ENCODE data around the gene MAGI2. TPM values are rescaled to one million over a fixed set of nuclear protein-coding genes. Genes with fewer than 3 reads are reported as not detected.
"Not testable (repeated sequence)": the region's sequence is repeated elsewhere in the genome, so short reads cannot be mapped to it uniquely, and the experiment has no call there.

MAGI2 gene
- total RNA-seq, 5 donors from 2014 or later (not counting 1 experiment from before 2014, with no cell fraction given) = 0.10 to 0.77 (median 0.22) TPM

- no peak overlapping the region for H3K4me3 ChIP-seq (ENCODE audit: control insufficient read depth in 1 of 2, extremely low read depth in 1 of 2, low read length in 1 of 2)
- peaks cover 0 to 7% (median 3%) of the 10 kb centered on the region in 3 donors for H3K9me3 Mint-ChIP-seq
- no peaks in the 10 kb centered on the region for H3K9me3 ChIP-seq
- no peaks in the 10 kb centered on the region for H3K27me3 Mint-ChIP-seq
- H3K4me1 ChIP-seq (ENCODE audit: control insufficient read depth in 1 of 2, extremely low read depth in 1 of 2, insufficient read depth in 2 of 2, low read length in 2 of 2) = no peaks in the 10 kb centered on the region
- no peak overlapping the region for H3K27ac Mint-ChIP-seq
- DNase-seq (no peak), ATAC-seq (replicated peaks in 1 of 4) (no peak)
- H3K36me3 Mint-ChIP-seq = no peaks in the 10 kb centered on the region
- H3K4me1 Mint-ChIP-seq = no peaks in the 10 kb centered on the region
- ChIA-PET CTCF (no interaction called here), POLR2A (no interaction called here)
- H3K27ac ChIP-seq (ENCODE audit: low read length) = no peak overlapping the region
- no peaks in the 10 kb centered on the region for H3K36me3 ChIP-seq (ENCODE audit: control insufficient read depth in 2 of 2, extremely low read depth in 1 of 2, insufficient read depth in 1 of 2, low read length in 1 of 2)
- 57% methylated on average over 2 of the region's 4 CpGs for WGBS (ENCODE audit: insufficient coverage)
- no peaks in the 10 kb centered on the region for H3K27me3 ChIP-seq (replicated peaks in 1 of 2; ENCODE audit: control insufficient read depth in 2 of 2, extremely low read depth in 1 of 2, insufficient read depth in 2 of 2, low read length in 1 of 2)
- no peak overlapping the region for H3K4me3 Mint-ChIP-seq
Observed at GRCh38 chr7:78253850-78254725, 1199.4 kb downstream of the MAGI2 start.

DNA sequence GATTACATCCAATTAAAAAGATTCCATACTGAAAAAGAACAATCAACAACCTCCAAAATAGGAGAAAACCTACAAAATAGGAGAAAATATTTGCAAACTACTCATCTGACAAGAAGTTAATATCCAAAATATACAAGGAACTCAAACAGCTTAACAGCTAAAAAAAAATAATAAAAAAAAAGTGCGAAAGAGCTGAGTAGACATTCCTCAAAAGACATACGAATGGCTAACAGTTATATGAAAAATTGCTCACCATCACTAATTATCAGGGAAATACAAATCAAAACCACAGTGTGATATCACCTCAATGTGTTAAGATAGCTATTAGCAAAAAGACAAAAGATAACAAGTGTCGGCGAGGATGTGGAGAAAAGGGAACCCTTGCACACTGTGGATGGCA, 1204.6 kb downstream of the MAGI2 start:
- CTCF ChIA-PET = no interaction called here
- ATAC-seq (replicated peaks in 1 of 4) = no peak
- Mint-ChIP-seq H3K4me1 (no peaks in the 10 kb centered on the region), H3K27ac (no peak overlapping the region), H3K9me3 (peaks cover 9 to 25% (median 23%) of the 10 kb centered on the region in 3 donors), H3K27me3 (no peaks in the 10 kb centered on the region), H3K36me3 (no peaks in the 10 kb centered on the region), H3K4me3 (no peak overlapping the region)
- Histone ChIP-seq H3K27me3 (replicated peaks in 1 of 2; ENCODE audit: control insufficient read depth in 2 of 2, extremely low read depth in 1 of 2, insufficient read depth in 2 of 2, low read length in 1 of 2) (peaks cover 0 to 8% of the 10 kb centered on the region in 2 experiments), H3K27ac (ENCODE audit: low read length) (no peak overlapping the region), H3K4me3 (ENCODE audit: control insufficient read depth in 1 of 2, extremely low read depth in 1 of 2, low read length in 1 of 2) (no peak overlapping the region), H3K4me1 (ENCODE audit: control insufficient read depth in 1 of 2, extremely low read depth in 1 of 2, insufficient read depth in 2 of 2, low read length in 2 of 2) (no peaks in the 10 kb centered on the region), H3K9me3 (no peaks in the 10 kb centered on the region), H3K36me3 (ENCODE audit: control insufficient read depth in 2 of 2, extremely low read depth in 1 of 2, insufficient read depth in 1 of 2, low read length in 1 of 2) (no peaks in the 10 kb centered on the region)
- POLR2A ChIA-PET = no interaction called here
- WGBS (ENCODE audit: insufficient coverage) = no CpG with 5 or more reads among the region's 4 CpGs
- DNase-seq = no peak

DNA sequence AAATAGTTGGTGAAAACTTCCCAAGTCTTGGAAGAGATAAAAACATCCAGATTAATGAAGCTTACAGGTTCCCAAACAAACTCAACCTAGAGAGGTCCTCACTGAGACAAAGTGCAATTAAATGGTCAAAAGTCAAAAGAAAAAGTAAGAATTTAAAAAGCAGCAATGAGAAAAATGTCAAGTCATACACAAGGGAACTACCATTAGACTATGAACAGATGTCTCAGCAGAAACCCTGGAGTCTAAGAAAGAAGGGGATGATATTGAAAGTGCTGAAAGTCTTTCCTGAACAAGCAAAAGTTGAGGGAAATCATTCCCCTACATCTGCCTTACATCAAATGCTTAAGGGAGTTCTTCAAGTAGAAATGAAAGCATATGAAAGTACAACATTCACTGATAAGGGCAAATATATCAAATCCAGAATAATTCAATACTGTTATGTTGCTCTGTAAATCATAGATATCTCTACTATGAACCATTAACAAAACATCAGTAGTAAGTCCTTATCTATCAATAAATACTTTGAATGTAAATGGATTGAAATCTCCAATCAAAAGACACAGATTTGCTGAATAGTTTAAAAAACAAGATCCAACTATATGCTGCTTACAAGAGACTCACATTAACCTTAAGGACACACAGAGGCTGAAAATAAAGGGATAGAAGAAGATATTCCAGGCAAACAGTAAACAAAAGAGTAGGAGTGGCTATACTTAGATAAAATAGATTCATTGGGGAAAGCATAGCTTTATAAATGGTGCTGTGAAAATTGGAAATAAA, 1205.4 kb downstream of the MAGI2 start:
- Histone ChIP-seq H3K4me1 (ENCODE audit: control insufficient read depth in 1 of 2, extremely low read depth in 1 of 2, insufficient read depth in 2 of 2, low read length in 2 of 2) (no peaks in the 10 kb centered on the region), H3K4me3 (ENCODE audit: control insufficient read depth in 1 of 2, extremely low read depth in 1 of 2, low read length in 1 of 2) (no peak overlapping the region), H3K36me3 (ENCODE audit: control insufficient read depth in 2 of 2, extremely low read depth in 1 of 2, insufficient read depth in 1 of 2, low read length in 1 of 2) (no peaks in the 10 kb centered on the region), H3K27me3 (replicated peaks in 1 of 2; ENCODE audit: control insufficient read depth in 2 of 2, extremely low read depth in 1 of 2, insufficient read depth in 2 of 2, low read length in 1 of 2) (peaks cover 0 to 8% of the 10 kb centered on the region in 2 experiments), H3K9me3 (no peaks in the 10 kb centered on the region), H3K27ac (ENCODE audit: low read length) (no peak overlapping the region)
- Mint-ChIP-seq H3K36me3 (no peaks in the 10 kb centered on the region), H3K9me3 (peaks cover 9 to 25% (median 23%) of the 10 kb centered on the region in 3 donors), H3K27me3 (no peaks in the 10 kb centered on the region), H3K27ac (no peak overlapping the region), H3K4me3 (no peak overlapping the region), H3K4me1 (no peaks in the 10 kb centered on the region)
- no peak for ATAC-seq (replicated peaks in 1 of 4)
- ChIA-PET CTCF (no interaction called here), POLR2A (no interaction called here)
- DNase-seq = no peak

DNA sequence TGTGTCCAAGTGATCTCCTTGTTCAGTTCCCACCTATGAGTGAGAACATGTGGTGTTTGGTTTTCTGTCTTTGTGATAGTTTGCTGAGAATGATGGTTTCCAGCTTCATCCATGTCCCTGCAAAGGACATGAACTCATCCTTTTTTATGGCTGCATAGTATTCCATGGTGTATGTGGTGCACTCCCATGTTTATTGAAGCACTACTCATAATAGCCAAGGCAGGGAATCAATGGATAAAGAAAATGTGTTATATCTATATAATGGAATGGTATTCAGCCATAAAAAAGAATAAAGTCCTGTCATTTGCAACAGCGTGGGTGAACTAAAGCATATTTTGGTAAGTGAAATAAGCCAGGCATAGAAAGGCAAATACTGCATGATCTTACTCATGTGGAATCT, 1213.3 kb downstream of the MAGI2 start:
- H3K4me1 ChIP-seq (ENCODE audit: control insufficient read depth in 1 of 2, extremely low read depth in 1 of 2, insufficient read depth in 2 of 2, low read length in 2 of 2); H3K9me3 ChIP-seq; H3K36me3 ChIP-seq (ENCODE audit: control insufficient read depth in 2 of 2, extremely low read depth in 1 of 2, insufficient read depth in 1 of 2, low read length in 1 of 2); H3K4me1 Mint-ChIP-seq; DNase-seq; H3K27ac Mint-ChIP-seq; H3K36me3 Mint-ChIP-seq; H3K27ac ChIP-seq (ENCODE audit: low read length); ATAC-seq (replicated peaks in 1 of 4); CTCF ChIA-PET; H3K4me3 Mint-ChIP-seq; H3K27me3 ChIP-seq (replicated peaks in 1 of 2; ENCODE audit: control insufficient read depth in 2 of 2, extremely low read depth in 1 of 2, insufficient read depth in 2 of 2, low read length in 1 of 2); H3K27me3 Mint-ChIP-seq; H3K4me3 ChIP-seq (ENCODE audit: control insufficient read depth in 1 of 2, extremely low read depth in 1 of 2, low read length in 1 of 2): not testable (repeated sequence)
- WGBS (ENCODE audit: insufficient coverage) = 100% methylated on average over 1 of the region's 1 CpG
- H3K9me3 Mint-ChIP-seq = peaks cover 3 to 19% (median 17%) of the 10 kb centered on the region in 3 donors
- POLR2A ChIA-PET = interaction anchor here in 1 of 2 donors (0.5 kb wide), 1 partner anchor 59 kb away, joined by 5 read pairs; no protein-coding TSS in a partner anchor

- H3K27ac Mint-ChIP-seq = no peak overlapping the region
- 100% methylated on average over 1 of the region's 3 CpGs for WGBS (ENCODE audit: insufficient coverage)
- no peaks in the 10 kb centered on the region for H3K36me3 Mint-ChIP-seq
- H3K9me3 ChIP-seq = no peaks in the 10 kb centered on the region
- ChIA-PET POLR2A (no interaction called here), CTCF (no interaction called here)
- no peak overlapping the region for H3K27ac ChIP-seq (ENCODE audit: low read length)
- H3K9me3 Mint-ChIP-seq = peaks cover 4 to 18% (median 12%) of the 10 kb centered on the region in 3 donors
- no peaks in the 10 kb centered on the region for H3K27me3 ChIP-seq (replicated peaks in 1 of 2; ENCODE audit: control insufficient read depth in 2 of 2, extremely low read depth in 1 of 2, insufficient read depth in 2 of 2, low read length in 1 of 2)
- ATAC-seq (replicated peaks in 1 of 4) (no peak), DNase-seq (no peak)
- H3K4me1 ChIP-seq (ENCODE audit: control insufficient read depth in 1 of 2, extremely low read depth in 1 of 2, insufficient read depth in 2 of 2, low read length in 2 of 2) = no peaks in the 10 kb centered on the region
- H3K27me3 Mint-ChIP-seq = peaks cover 0 to 5% of the 10 kb centered on the region in 2 donors
- H3K4me1 Mint-ChIP-seq = no peaks in the 10 kb centered on the region
- H3K36me3 ChIP-seq (ENCODE audit: control insufficient read depth in 2 of 2, extremely low read depth in 1 of 2, insufficient read depth in 1 of 2, low read length in 1 of 2) = no peaks in the 10 kb centered on the region
- H3K4me3 ChIP-seq (ENCODE audit: control insufficient read depth in 1 of 2, extremely low read depth in 1 of 2, low read length in 1 of 2) = no peak overlapping the region
- no peak overlapping the region for H3K4me3 Mint-ChIP-seq
Observed at GRCh38 chr7:78234634-78235033, 1218.8 kb downstream of the MAGI2 start.

- H3K4me1 ChIP-seq (ENCODE audit: control insufficient read depth in 1 of 2, extremely low read depth in 1 of 2, insufficient read depth in 2 of 2, low read length in 2 of 2) = no peaks in the 10 kb centered on the region
- H3K9me3 ChIP-seq = no peaks in the 10 kb centered on the region
- no peak overlapping the region for H3K4me3 Mint-ChIP-seq
- CTCF ChIA-PET = no interaction called here
- DNase-seq = no peak
- no peak overlapping the region for H3K4me3 ChIP-seq (ENCODE audit: control insufficient read depth in 1 of 2, extremely low read depth in 1 of 2, low read length in 1 of 2)
- POLR2A ChIA-PET = no interaction called here
- no peaks in the 10 kb centered on the region for H3K27me3 ChIP-seq (replicated peaks in 1 of 2; ENCODE audit: control insufficient read depth in 2 of 2, extremely low read depth in 1 of 2, insufficient read depth in 2 of 2, low read length in 1 of 2)
- 89% methylated on average over 1 of the region's 1 CpG for WGBS (ENCODE audit: insufficient coverage)
- H3K27ac ChIP-seq (ENCODE audit: low read length) = no peak overlapping the region
- no peaks in the 10 kb centered on the region for H3K36me3 ChIP-seq (ENCODE audit: control insufficient read depth in 2 of 2, extremely low read depth in 1 of 2, insufficient read depth in 1 of 2, low read length in 1 of 2)
- no peak overlapping the region for H3K27ac Mint-ChIP-seq
- peaks cover 6 to 9% of the 10 kb centered on the region in 2 donors for H3K27me3 Mint-ChIP-seq
- peaks cover 4 to 14% (median 12%) of the 10 kb centered on the region in 3 donors for H3K9me3 Mint-ChIP-seq
- H3K4me1 Mint-ChIP-seq = no peaks in the 10 kb centered on the region
- no peaks in the 10 kb centered on the region for H3K36me3 Mint-ChIP-seq
- no peak for ATAC-seq (replicated peaks in 1 of 4)
Observed at GRCh38 chr7:78232806-78233205, 1220.7 kb downstream of the MAGI2 start.
